Peyer's patch (tissue), 4 donors: ENCODE results near the gene SLC11A2.

ENCODE experiments used
- CTCF ChIP-seq, 6 experiments: fragments of 450-650 bp in 4 of 6; fragments of 200-600 bp in 2 of 6; sonication (generic) in 1 of 6; IDR thresholded peaks; one replicate each; pipeline ENCODE4 v1.5.1; 2017 to 2019; ENCODE audit warnings: antibody characterized with exemption in 6 of 6, mild to moderate bottlenecking in 3 of 6, moderate library complexity in 1 of 6
- POLR2A ChIP-seq, 2 donors: fragments of 450-650 bp; IDR thresholded peaks; one replicate each; pipeline ENCODE4 v1.5.1; 2017; ENCODE audit warnings: antibody characterized with exemption in 2 of 2, mild to moderate bottlenecking in 2 of 2, moderate library complexity in 2 of 2

GRCh38 chr12:51001799-51002198, 24.4 kb downstream of the SLC11A2 start:
- TF ChIP-seq CTCF (IDR thresholded peaks at IDR 0.05) (no peak), POLR2A (IDR thresholded peaks at IDR 0.05) (no peak)
